GM12878 (cell line): ENCODE measurements around the gene SPHK2. TPM values are rescaled to one million over a fixed set of nuclear protein-coding genes. Genes with fewer than 3 reads are reported as not detected.
A peak's percentile ranks its signal among the peaks of the same experiment; 100 is the strongest.

ENCODE experiments used
- BRCA1 ChIP-seq: IDR thresholded peaks from 2 replicates; pipeline ENCODE4 v1.6.1; 2011; ENCODE audit warnings: low read depth, low read length, improper control_type of control experiment
- CBX3 ChIP-seq: fragments of 200-600 bp; sonication (generic); IDR thresholded peaks from 2 replicates; pipeline ENCODE4 v1.6.1; 2016; ENCODE audit warnings: low read depth, borderline replicate concordance
- FOXK2 ChIP-seq: fragments of 450-650 bp; IDR thresholded peaks from 2 replicates; pipeline ENCODE4 v1.6.1; 2017; ENCODE audit warnings: mild to moderate bottlenecking, moderate library complexity
- GATAD2B ChIP-seq: fragments of 450-650 bp; conservative IDR thresholded peaks from 2 replicates; pipeline ENCODE4 v1.6.1; 2017; ENCODE audit warnings: low read depth, mild to moderate bottlenecking, moderate library complexity
- IKZF1 ChIP-seq: fragments of 450-650 bp; conservative IDR thresholded peaks from 2 replicates; pipeline ENCODE4 v1.6.1; 2017; ENCODE audit warnings: antibody characterized with exemption, mild to moderate bottlenecking
- JUND ChIP-seq: IDR thresholded peaks from 2 replicates; pipeline ENCODE4 v1.6.1; 2012; ENCODE audit warnings: low read depth, mild to moderate bottlenecking, low read length, improper control_type of control experiment, moderate library complexity
- MYC ChIP-seq: IDR thresholded peaks from 2 replicates; pipeline ENCODE4 v1.6.1; 2011; ENCODE audit warnings: mild to moderate bottlenecking, low read length, moderate library complexity, inconsistent platforms; ENCODE audit not compliant: insufficient read depth, insufficient replicate concordance, insufficient read length, severe bottlenecking
- NBN ChIP-seq: fragments of 450-650 bp; IDR thresholded peaks from 2 replicates; pipeline ENCODE4 v1.6.1; 2016
- NFYB ChIP-seq: IDR thresholded peaks from 2 replicates; pipeline ENCODE4 v1.6.1; 2011; ENCODE audit warnings: low read depth, mild to moderate bottlenecking, low read length, improper control_type of control experiment, moderate library complexity; ENCODE audit not compliant: insufficient read depth
- NR2C2 ChIP-seq: IDR thresholded peaks from 2 replicates; pipeline ENCODE4 v1.6.1; 2011; ENCODE audit warnings: borderline replicate concordance, low read depth; ENCODE audit not compliant: control insufficient read depth, insufficient read length
- PAX8 ChIP-seq: fragments of 450-650 bp; IDR thresholded peaks from 2 replicates; pipeline ENCODE4 v1.6.1; 2017; ENCODE audit warnings: mild to moderate bottlenecking, moderate library complexity
- SREBF2 ChIP-seq: IDR thresholded peaks from 2 replicates; pipeline ENCODE4 v1.6.1; 2012; ENCODE audit warnings: mild to moderate bottlenecking, low read length
- ZNF274 ChIP-seq: IDR thresholded peaks from one replicate; pipeline ENCODE4 v1.8.0; 2011; ENCODE audit not compliant: insufficient read length, insufficient read depth
- polyA plus RNA-seq, 11 experiments: library from polyadenylated mRNA; depleted of rRNA in 4 of 11; unstranded in 6 of 11; stranded (reverse) in 5 of 11; fragments of >200 nt; fragmentation: Nextera tagmentation in 4 of 11; fragmentation: Illumina TruSeq in 1 of 11; extraction: Ambion mirVana in 4 of 11; extraction: Trizol in 1 of 11; gene quantifications; 1 replicate in 1 of 11; 2 replicates in 10 of 11; pipeline versions ENCODE4 v1.2.1 to v1.2.3, GENCODE V29; 2011 to 2016; ENCODE audit warnings: inconsistent platforms in 2 of 11, missing spikeins in 2 of 11, low read depth in 1 of 11
- total RNA-seq, 4 experiments: library from RNA; depleted of rRNA in 3 of 4; stranded (reverse); fragments of >200 nt in 3 of 4; fragmentation: Illumina TruSeq in 1 of 4; extraction: Trizol in 1 of 4; gene quantifications; 2 replicates each; pipeline versions ENCODE4 v1.2.1 to v1.2.3, GENCODE V29; 2013 to 2021
- TF ChIP-seq, protein P1 (sequence below): fragments of 450-650 bp; IDR thresholded peaks from 2 replicates; pipeline ENCODE4 v1.6.1; 2017; ENCODE audit warnings: mild to moderate bottlenecking, moderate library complexity
- TF ChIP-seq, protein P2 (sequence below): fragments of 450-650 bp; conservative IDR thresholded peaks from 2 replicates; pipeline ENCODE4 v1.6.1; 2017; ENCODE audit warnings: mild to moderate bottlenecking, moderate library complexity
- TF ChIP-seq, protein P3 (sequence below): fragments of 450-650 bp; formaldehyde crosslinking; IDR thresholded peaks from 2 replicates; pipeline ENCODE4 v1.4.0; 2022; ENCODE audit warnings: mild to moderate bottlenecking, moderate library complexity
- TF ChIP-seq, protein P4 (sequence below): IDR thresholded peaks from 2 replicates; pipeline ENCODE4 v1.6.1; 2012; ENCODE audit warnings: low read depth, low read length, improper control_type of control experiment
- TF ChIP-seq, protein P5 (sequence below): IDR thresholded peaks from 2 replicates; pipeline ENCODE4 v1.6.1; 2011; ENCODE audit warnings: borderline replicate concordance, low read depth, mild to moderate bottlenecking, moderate library complexity, mixed read lengths, low read length; ENCODE audit not compliant: insufficient read depth; ENCODE audit errors: extremely low read length

Gene SPHK2
- total and polyA plus RNA-seq, 10 of the 15 experiments (the other 5 are each of a cell fraction or from before 2014, with no cell fraction given): 0.37 to 40.5 (median 11.2) TPM

DNA sequence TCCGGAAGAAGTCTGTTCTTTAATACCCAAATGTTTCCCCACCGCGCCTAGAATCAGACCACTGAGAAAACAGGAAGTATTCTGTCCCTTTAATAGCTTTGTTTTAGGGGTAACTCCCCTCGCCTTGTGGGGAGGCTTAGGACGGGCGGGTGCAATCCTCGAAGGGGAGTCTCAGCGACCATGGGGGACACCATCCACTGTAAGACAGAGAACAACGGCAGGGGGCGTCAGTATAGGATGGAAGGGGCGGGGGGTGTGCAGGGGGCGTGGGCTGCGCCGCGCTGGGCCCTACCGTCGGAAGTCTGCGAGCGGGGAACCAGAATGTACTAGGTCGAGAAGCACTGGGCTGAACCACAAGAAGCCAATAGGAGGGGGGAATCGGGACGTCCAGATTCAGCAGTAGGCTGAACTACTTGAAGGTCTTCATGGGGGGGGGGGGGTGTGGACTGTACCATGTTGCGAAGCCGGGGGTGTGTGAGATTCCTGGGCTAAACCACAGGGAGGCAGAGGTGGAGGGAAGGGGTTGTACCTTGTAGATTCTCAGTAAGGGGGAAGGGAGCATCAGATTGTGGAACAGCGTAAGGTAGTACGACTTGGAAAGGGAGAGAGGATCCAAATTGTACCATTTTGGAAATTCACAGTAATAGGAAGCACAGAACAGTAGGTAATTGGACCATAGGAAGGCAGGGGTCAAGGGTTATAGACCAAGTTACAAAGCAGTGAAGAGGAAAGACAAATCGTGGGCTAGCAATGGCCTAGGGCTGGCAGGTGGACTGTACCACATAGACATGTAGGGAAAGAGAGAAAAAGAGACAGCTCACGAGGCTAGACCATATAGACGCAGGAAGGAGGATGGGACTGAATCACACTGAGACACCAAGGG lies 18.9 kb downstream of the SPHK2 start (continued):
- TF ChIP-seq, protein P1, sequence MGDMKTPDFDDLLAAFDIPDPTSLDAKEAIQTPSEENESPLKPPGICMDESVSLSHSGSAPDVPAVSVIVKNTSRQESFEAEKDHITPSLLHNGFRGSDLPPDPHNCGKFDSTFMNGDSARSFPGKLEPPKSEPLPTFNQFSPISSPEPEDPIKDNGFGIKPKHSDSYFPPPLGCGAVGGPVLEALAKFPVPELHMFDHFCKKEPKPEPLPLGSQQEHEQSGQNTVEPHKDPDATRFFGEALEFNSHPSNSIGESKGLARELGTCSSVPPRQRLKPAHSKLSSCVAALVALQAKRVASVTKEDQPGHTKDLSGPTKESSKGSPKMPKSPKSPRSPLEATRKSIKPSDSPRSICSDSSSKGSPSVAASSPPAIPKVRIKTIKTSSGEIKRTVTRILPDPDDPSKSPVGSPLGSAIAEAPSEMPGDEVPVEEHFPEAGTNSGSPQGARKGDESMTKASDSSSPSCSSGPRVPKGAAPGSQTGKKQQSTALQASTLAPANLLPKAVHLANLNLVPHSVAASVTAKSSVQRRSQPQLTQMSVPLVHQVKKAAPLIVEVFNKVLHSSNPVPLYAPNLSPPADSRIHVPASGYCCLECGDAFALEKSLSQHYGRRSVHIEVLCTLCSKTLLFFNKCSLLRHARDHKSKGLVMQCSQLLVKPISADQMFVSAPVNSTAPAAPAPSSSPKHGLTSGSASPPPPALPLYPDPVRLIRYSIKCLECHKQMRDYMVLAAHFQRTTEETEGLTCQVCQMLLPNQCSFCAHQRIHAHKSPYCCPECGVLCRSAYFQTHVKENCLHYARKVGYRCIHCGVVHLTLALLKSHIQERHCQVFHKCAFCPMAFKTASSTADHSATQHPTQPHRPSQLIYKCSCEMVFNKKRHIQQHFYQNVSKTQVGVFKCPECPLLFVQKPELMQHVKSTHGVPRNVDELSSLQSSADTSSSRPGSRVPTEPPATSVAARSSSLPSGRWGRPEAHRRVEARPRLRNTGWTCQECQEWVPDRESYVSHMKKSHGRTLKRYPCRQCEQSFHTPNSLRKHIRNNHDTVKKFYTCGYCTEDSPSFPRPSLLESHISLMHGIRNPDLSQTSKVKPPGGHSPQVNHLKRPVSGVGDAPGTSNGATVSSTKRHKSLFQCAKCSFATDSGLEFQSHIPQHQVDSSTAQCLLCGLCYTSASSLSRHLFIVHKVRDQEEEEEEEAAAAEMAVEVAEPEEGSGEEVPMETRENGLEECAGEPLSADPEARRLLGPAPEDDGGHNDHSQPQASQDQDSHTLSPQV: no peak
- TF ChIP-seq, protein P2, sequence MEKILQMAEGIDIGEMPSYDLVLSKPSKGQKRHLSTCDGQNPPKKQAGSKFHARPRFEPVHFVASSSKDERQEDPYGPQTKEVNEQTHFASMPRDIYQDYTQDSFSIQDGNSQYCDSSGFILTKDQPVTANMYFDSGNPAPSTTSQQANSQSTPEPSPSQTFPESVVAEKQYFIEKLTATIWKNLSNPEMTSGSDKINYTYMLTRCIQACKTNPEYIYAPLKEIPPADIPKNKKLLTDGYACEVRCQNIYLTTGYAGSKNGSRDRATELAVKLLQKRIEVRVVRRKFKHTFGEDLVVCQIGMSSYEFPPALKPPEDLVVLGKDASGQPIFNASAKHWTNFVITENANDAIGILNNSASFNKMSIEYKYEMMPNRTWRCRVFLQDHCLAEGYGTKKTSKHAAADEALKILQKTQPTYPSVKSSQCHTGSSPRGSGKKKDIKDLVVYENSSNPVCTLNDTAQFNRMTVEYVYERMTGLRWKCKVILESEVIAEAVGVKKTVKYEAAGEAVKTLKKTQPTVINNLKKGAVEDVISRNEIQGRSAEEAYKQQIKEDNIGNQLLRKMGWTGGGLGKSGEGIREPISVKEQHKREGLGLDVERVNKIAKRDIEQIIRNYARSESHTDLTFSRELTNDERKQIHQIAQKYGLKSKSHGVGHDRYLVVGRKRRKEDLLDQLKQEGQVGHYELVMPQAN: 0 out of 2 replicates have a peak, but pooled peaks have one; percentile 38
- TF ChIP-seq, protein P3, sequence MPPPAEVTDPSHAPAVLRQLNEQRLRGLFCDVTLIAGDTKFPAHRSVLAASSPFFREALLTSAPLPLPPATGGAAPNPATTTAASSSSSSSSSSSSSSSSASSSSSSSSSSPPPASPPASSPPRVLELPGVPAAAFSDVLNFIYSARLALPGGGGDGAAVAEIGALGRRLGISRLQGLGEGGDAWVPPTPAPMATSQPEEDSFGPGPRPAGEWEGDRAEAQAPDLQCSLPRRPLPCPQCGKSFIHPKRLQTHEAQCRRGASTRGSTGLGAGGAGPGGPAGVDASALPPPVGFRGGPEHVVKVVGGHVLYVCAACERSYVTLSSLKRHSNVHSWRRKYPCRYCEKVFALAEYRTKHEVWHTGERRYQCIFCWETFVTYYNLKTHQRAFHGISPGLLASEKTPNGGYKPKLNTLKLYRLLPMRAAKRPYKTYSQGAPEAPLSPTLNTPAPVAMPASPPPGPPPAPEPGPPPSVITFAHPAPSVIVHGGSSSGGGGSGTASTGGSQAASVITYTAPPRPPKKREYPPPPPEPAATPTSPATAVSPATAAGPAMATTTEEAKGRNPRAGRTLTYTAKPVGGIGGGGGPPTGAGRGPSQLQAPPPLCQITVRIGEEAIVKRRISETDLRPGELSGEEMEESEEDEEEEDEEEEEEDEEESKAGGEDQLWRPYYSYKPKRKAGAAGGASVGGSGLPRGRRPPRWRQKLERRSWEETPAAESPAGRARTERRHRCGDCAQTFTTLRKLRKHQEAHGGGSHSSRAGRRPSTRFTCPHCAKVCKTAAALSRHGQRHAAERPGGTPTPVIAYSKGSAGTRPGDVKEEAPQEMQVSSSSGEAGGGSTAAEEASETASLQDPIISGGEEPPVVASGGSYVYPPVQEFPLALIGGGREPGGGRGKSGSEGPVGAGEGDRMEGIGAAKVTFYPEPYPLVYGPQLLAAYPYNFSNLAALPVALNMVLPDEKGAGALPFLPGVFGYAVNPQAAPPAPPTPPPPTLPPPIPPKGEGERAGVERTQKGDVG (CRISPR knock-in tag): no peak
- TF ChIP-seq NBN (peak; percentile 35), MYC (no peak), NFYB (no peak), SREBF2 (no peak), GATAD2B (no peak), CBX3 (no peak), IKZF1 (peak; percentile 60; the same call in 1 of the 2 replicates), BRCA1 (no peak), PAX8 (no peak), NR2C2 (no peak), JUND (peak; percentile 96), FOXK2 (peak; percentile 96), ZNF274 (no peak)
- TF ChIP-seq, protein P4, sequence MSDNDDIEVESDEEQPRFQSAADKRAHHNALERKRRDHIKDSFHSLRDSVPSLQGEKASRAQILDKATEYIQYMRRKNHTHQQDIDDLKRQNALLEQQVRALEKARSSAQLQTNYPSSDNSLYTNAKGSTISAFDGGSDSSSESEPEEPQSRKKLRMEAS: no peak
- TF ChIP-seq, protein P5, sequence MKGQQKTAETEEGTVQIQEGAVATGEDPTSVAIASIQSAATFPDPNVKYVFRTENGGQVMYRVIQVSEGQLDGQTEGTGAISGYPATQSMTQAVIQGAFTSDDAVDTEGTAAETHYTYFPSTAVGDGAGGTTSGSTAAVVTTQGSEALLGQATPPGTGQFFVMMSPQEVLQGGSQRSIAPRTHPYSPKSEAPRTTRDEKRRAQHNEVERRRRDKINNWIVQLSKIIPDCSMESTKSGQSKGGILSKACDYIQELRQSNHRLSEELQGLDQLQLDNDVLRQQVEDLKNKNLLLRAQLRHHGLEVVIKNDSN: no peak
